GM21737 (cell line): ENCODE results near the gene TOM1L2.

Experiments used
- ATAC-seq: cut with Tn5 transposase; IDR thresholded peaks from one replicate; pipeline ENCODE4 v1.9.1; 2021; ENCODE audit warnings: mild to moderate bottlenecking, moderate library complexity; ENCODE audit not compliant: unreplicated experiment

TOM1L2 gene

DNA sequence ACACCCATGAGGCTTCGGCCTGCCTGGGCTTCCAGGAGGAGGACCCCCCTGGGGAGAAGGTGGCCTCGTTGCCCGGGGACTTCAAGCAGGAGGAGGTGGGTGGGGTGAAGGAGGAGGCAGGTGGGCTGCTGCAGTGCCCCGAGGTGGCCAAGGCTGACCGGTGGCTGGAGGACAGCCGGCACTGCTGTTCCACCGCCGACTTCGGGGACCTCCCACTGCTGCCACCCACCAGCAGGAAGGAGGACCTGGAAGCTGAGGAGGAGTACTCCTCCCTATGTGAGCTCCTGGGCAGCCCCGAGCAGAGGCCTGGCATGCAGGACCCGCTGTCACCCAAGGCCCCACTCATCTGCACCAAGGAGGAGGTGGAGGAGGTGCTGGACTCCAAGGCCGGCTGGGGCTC, 176.9 kb downstream of the TOM1L2 start:
- no peak for ATAC-seq

DNA sequence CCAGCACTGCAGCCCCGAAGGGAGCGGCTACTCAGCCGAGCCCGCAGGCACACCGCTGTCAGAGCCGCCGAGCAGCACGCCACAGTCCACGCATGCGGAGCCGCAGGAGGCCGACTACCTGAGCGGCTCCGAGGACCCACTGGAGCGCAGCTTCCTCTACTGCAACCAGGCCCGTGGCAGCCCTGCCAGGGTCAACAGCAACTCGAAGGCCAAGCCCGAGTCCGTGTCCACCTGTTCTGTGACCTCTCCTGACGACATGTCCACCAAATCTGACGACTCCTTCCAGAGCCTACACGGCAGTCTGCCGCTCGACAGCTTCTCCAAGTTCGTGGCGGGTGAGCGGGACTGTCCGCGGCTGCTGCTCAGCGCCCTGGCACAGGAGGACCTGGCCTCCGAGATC, 177.8 kb downstream of the TOM1L2 start:
- no peak for ATAC-seq
